Glutamatergic neuron (in vitro differentiated cells): ENCODE results near the gene FAM53B. TPM values are rescaled to one million over a fixed set of nuclear protein-coding genes. Genes with fewer than 3 reads are reported as not detected.

Experiments used
- DNase-seq: peaks from one replicate; pipeline ENCODE4 v3.0.0; 2022
- H3K27ac Mint-ChIP-seq: one replicate; pipeline ENCODE4 v1.8.0; 2020; ENCODE audit warnings: mild to moderate bottlenecking, mixed read lengths, inconsistent platforms; ENCODE audit not compliant: unreplicated experiment
- H3K27me3 Mint-ChIP-seq: one replicate; pipeline ENCODE4 v1.8.0; 2020; ENCODE audit warnings: mild to moderate bottlenecking, moderate library complexity, mixed read lengths, inconsistent platforms; ENCODE audit not compliant: unreplicated experiment
- H3K36me3 Mint-ChIP-seq: one replicate; pipeline ENCODE4 v1.8.0; 2020; ENCODE audit warnings: mild to moderate bottlenecking, mixed read lengths, inconsistent platforms; ENCODE audit not compliant: unreplicated experiment
- H3K4me1 Mint-ChIP-seq: one replicate; pipeline ENCODE4 v1.8.0; 2020; ENCODE audit warnings: mild to moderate bottlenecking, low read depth, mixed read lengths, inconsistent platforms; ENCODE audit not compliant: unreplicated experiment
- H3K4me3 Mint-ChIP-seq: one replicate; pipeline ENCODE4 v1.8.0; 2020; ENCODE audit warnings: mild to moderate bottlenecking, mixed read lengths, inconsistent platforms; ENCODE audit not compliant: unreplicated experiment
- H3K9me3 Mint-ChIP-seq: one replicate; pipeline ENCODE4 v1.8.0; 2020; ENCODE audit warnings: mild to moderate bottlenecking, moderate library complexity, mixed read lengths, inconsistent platforms; ENCODE audit not compliant: unreplicated experiment
- total RNA-seq: library from RNA; stranded (reverse); fragmentation: NEBNext Ultra II Directional; extraction: Animal tissue kit (Norgen Biotek cat#: 25700); gene quantifications from one replicate; pipeline ENCODE4 v1.2.1, GENCODE V29; 2021; ENCODE audit not compliant: unreplicated experiment
- TF ChIP-seq, protein P1 (sequence below): fragments of 200-600 bp; sonication (generic); IDR thresholded peaks from one replicate; pipeline ENCODE4 v1.5.0; 2021; ENCODE audit not compliant: partially characterized antibody, unreplicated experiment

Gene FAM53B
- total RNA-seq, 1 donor from 2014 or later: 30.5 TPM

DNA sequence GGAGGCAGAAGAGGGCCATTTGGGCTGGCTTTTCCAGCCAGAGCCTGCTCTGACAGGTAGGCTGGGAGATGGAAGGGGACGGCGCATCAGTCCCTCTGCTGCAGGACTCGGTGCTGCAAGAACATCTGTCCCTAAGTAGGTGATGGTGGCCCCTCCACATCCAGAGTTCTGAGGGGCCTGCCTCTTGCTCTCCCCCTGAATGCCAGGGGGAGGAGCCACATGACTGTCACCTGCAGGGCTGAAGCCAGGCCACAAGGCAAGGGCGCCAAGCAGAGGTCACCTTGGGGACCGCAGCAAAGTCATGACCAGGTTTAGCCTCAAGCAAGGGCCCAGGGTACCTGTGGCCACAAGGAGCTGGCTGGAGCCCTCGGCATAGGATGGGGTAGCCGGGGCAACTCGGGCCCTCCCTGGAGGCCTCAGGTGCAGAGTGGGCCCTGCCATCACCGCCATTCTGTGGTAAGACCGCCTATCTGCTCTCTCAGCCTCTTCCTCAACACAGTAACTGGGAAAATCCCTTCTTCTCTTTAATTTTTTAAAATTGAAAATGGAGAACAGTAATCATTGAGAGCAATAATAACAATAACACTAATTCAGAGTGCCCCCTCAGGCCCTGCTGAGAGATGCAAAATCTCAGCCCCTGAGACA lies 99.3 kb downstream of the FAM53B start:
- Mint-ChIP-seq H3K9me3 (peaks cover 11% of the 10 kb centered on the region), H3K36me3 (no peaks in the 10 kb centered on the region), H3K4me3 (no peak overlapping the region), H3K27me3 (peaks cover 7% of the 10 kb centered on the region), H3K27ac (no peak overlapping the region), H3K4me1 (peaks cover 40% of the 10 kb centered on the region)
- TF ChIP-seq, protein P1, sequence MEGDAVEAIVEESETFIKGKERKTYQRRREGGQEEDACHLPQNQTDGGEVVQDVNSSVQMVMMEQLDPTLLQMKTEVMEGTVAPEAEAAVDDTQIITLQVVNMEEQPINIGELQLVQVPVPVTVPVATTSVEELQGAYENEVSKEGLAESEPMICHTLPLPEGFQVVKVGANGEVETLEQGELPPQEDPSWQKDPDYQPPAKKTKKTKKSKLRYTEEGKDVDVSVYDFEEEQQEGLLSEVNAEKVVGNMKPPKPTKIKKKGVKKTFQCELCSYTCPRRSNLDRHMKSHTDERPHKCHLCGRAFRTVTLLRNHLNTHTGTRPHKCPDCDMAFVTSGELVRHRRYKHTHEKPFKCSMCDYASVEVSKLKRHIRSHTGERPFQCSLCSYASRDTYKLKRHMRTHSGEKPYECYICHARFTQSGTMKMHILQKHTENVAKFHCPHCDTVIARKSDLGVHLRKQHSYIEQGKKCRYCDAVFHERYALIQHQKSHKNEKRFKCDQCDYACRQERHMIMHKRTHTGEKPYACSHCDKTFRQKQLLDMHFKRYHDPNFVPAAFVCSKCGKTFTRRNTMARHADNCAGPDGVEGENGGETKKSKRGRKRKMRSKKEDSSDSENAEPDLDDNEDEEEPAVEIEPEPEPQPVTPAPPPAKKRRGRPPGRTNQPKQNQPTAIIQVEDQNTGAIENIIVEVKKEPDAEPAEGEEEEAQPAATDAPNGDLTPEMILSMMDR: no peak
- DNase-seq: no peak

DNA sequence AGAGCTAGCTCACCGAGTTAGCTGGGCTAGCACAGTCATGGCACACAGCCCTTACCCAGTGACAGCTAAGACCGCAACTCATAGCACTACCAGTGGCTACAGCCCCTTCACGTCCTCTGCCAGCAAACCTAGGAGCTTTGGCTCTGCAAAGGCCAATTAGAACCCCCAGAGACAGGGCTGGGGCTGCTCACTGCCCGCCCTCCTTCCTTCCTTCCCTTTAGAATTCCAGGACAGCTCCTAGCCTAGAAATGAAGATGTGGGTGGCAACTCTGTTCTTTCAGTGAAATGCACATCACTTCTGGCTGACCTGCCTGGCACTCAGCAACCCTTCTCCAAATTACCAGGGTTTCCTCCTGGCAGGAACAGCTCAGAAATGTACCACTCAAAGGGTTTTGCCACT lies 99.9 kb downstream of the FAM53B start:
- Mint-ChIP-seq H3K4me3 (no peak overlapping the region), H3K9me3 (peaks cover 11% of the 10 kb centered on the region), H3K27me3 (peaks cover 7% of the 10 kb centered on the region), H3K36me3 (no peaks in the 10 kb centered on the region), H3K4me1 (peaks cover 35% of the 10 kb centered on the region), H3K27ac (no peak overlapping the region)
- TF ChIP-seq, protein P1: no peak
- DNase-seq: no peak

DNA sequence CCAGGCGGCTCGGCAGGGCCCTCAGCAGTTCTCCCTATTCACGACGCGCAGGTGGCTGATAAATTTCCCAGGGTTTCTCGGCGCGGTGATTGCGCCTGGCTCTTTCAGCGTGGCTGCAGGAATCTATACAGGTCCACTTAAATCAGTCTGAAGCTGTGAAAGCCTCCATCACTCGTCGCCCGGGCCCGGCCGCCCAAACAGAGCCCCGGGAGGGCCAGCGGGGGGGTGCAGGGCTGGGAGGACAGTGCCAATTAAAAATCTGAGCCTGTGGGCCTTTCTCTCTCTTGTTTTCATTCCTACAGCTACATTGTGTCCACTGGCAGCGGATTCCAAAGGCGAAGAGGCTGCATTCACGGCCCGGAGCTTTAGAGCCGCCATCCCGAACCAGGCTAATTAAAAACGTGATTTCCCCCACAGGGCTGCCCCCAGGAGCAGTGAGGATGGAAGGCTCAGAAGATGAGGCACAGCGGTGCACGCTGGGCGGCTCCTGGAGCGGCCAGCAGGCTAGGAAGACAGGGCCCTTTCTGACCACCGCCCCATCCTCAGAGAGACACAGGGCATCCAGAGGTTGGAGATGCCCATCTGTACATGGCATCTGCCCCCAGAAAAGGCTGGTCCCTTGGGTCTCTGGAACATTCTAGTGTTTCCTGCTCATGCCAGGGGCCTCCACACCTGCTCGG lies 100.7 kb downstream of the FAM53B start:
- H3K36me3 Mint-ChIP-seq: no peaks in the 10 kb centered on the region
- H3K27me3 Mint-ChIP-seq: peaks cover 4% of the 10 kb centered on the region
- H3K27ac Mint-ChIP-seq: no peak overlapping the region
- TF ChIP-seq, protein P1: no peak
- peaks cover 11% of the 10 kb centered on the region for H3K9me3 Mint-ChIP-seq
- no peak overlapping the region for H3K4me3 Mint-ChIP-seq
- peaks cover 28% of the 10 kb centered on the region for H3K4me1 Mint-ChIP-seq
- no peak for DNase-seq

DNA sequence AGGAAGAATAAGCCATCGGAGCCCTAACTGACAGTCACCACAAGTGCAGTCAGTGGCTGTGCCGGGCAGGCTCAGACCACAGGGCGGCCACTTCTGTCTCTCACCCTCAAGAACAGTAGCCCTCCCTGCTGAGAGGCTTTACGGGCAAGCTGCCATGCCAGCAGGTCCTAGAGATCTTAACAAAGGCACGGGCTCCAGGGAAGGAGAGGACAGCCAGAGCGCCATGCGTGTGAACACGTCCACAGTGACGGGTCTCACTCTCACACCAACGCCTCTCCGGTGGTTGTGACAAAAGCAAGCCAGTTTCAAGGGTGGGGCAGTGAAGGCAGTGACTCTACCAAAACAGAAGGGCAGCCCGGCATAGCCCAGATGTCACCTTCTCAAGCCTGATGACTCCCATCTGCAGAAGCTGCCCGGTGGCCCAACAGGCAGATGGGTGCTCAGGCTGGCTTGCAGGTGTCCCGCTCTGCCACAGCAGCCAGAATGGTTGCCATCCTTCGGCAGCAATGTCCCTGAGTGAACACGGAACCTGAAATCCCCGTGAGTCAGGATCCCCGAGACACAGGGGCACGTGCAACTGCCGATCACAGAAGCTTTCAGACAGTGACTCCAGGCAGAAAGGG lies 102.0 kb downstream of the FAM53B start:
- peaks cover 11% of the 10 kb centered on the region for H3K9me3 Mint-ChIP-seq

More for the DNA sequence above, 102.0 kb downstream of the FAM53B start:
- DNase-seq: no peak
- peak overlapping the region; percentile 64 for H3K27ac Mint-ChIP-seq
- H3K36me3 Mint-ChIP-seq: no peaks in the 10 kb centered on the region
- H3K4me3 Mint-ChIP-seq: no peak overlapping the region
- peaks cover 2% of the 10 kb centered on the region for H3K27me3 Mint-ChIP-seq
- TF ChIP-seq, protein P1: no peak
- H3K4me1 Mint-ChIP-seq: peaks cover 28% of the 10 kb centered on the region
